ENCODE measurements around the gene MBNL1. TPM values are rescaled to one million over a fixed set of nuclear protein-coding genes. Genes with fewer than 3 reads are reported as not detected.

MBNL1 gene
- total and polyA plus RNA-seq, 2 of the 13 experiments (the other 11 are each of a cell fraction or from before 2014, with no cell fraction given): 27.1 to 55.4 TPM

DNA sequence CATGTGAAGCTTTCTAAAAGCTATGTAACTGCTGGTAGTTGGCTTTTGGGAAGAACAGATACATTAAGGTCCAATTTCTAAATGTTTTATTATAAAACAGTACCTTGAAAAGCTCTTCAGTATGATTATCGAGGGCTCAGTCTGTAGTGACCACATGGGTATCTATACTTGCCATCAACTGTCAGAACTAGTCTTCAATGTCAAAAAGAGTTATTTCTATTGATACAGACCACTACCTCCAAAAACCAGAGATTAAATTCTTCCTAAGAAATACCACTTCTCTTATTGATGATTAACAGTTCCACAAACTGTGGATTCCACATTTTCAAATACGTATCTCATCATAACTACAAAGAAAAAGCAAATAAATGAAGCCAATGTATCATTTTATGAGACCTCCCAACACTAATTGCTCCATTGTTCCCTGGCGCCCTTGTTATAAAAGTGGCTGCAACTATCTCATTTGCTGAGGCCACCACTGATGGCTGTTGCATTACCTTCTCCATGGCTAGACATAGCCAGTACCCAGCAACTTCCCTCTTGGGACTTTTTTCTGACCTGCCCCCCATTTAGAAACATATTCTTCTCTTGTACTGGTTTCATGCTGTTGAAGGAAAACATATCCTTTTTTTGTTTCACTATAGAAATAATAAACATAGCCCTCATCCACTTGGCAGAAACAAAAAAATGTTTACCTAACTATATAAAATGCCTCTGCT lies 33.9 kb upstream of the MBNL1 start:
- WGBS (ENCODE audit: low lambda C conversion rate): 67% methylated on average over 3 of the region's 3 CpGs
- ChIA-PET POLR2A (no interaction called here), CTCF (ENCODE audit: low intra/inter-chr PET ratio, low total read pairs) (no interaction called here)
- H4K20me1 ChIP-seq (ENCODE audit: insufficient read depth, low read length): no peaks in the 10 kb centered on the region
- in situ Hi-C loops (cut with HindIII; ENCODE audit: extremely low pct_ligation_motif_present, low pct_unique_long_range_greater_than_20kb): no loop called here
- DNase-seq (ENCODE audit: low spot score) (no peak), ATAC-seq (no peak), FAIRE-seq (no peak)
- no peak overlapping the region for H3K4me3 ChIP-seq (replicated peaks in 1 of 3; ENCODE audit: insufficient read depth in 1 of 3, low read depth in 2 of 3, low read length in 3 of 3)
- no peaks in the 10 kb centered on the region for H3K9me3 ChIP-seq (ENCODE audit: low read length)
- intact Hi-C loops (cut with micrococcal nuclease; ENCODE audit: unreplicated experiment): no loop called here
- H3K9ac ChIP-seq (ENCODE audit: insufficient read depth, low read depth, low read length): no peak overlapping the region
- no peak overlapping the region for H3K27ac ChIP-seq (ENCODE audit: extremely low read length, insufficient read depth, low read length)
- TF ChIP-seq ZNF101 (CRISPR knock-in tag; IDR thresholded peaks at IDR 0.05; ENCODE audit: borderline replicate concordance, low read depth) (no peak), ZNF230 (CRISPR knock-in tag; IDR thresholded peaks at IDR 0.05) (no peak), ZNF33A (CRISPR knock-in tag; IDR thresholded peaks at IDR 0.05; ENCODE audit: borderline replicate concordance) (no peak), HIVEP1 (CRISPR knock-in tag; IDR thresholded peaks at IDR 0.05) (no peak), BRCA1 (CRISPR knock-in tag; IDR thresholded peaks at IDR 0.05) (no peak), BCL6 (CRISPR knock-in tag; IDR thresholded peaks at IDR 0.05) (no peak), ZNF639 (CRISPR knock-in tag; conservative IDR thresholded peaks at IDR 0.05) (no peak), ZNF414 (CRISPR knock-in tag; IDR thresholded peaks at IDR 0.05) (no peak), CEBPB (IDR thresholded peaks at IDR 0.05; ENCODE audit: borderline replicate concordance, low read depth, low read length) (no peak), ZNF574 (CRISPR knock-in tag; IDR thresholded peaks at IDR 0.05) (no peak), ZEB1 (IDR thresholded peaks at IDR 0.05; ENCODE audit: insufficient replicate concordance, low read depth) (no peak), DZIP1 (CRISPR knock-in tag; IDR thresholded peaks at IDR 0.05) (no peak), ZNF329 (CRISPR knock-in tag; IDR thresholded peaks at IDR 0.05; ENCODE audit: low read depth) (no peak), ZNF782 (CRISPR knock-in tag; IDR thresholded peaks at IDR 0.05; ENCODE audit: borderline replicate concordance) (no peak)
- TF ChIP-seq, protein P1, sequence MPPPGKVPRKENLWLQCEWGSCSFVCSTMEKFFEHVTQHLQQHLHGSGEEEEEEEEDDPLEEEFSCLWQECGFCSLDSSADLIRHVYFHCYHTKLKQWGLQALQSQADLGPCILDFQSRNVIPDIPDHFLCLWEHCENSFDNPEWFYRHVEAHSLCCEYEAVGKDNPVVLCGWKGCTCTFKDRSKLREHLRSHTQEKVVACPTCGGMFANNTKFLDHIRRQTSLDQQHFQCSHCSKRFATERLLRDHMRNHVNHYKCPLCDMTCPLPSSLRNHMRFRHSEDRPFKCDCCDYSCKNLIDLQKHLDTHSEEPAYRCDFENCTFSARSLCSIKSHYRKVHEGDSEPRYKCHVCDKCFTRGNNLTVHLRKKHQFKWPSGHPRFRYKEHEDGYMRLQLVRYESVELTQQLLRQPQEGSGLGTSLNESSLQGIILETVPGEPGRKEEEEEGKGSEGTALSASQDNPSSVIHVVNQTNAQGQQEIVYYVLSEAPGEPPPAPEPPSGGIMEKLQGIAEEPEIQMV (CRISPR knock-in tag; IDR thresholded peaks at IDR 0.05; ENCODE audit: low read depth): no peak
- no peaks in the 10 kb centered on the region for H3K79me2 ChIP-seq (ENCODE audit: insufficient read depth, low read length)
- H3K4me1 ChIP-seq (ENCODE audit: insufficient read depth, low read length): no peaks in the 10 kb centered on the region
- H3K36me3 ChIP-seq (replicated peaks in 1 of 2; ENCODE audit: control insufficient read depth in 1 of 2, insufficient read depth in 2 of 2, low read length in 2 of 2): no peaks in the 10 kb centered on the region
- no peak overlapping the region for H3K4me2 ChIP-seq (ENCODE audit: low read depth, low read length)
- no TSS peak for BruUV-seq (replicated peaks)
- no peaks in the 10 kb centered on the region for H3K27me3 ChIP-seq (ENCODE audit: control insufficient read depth in 1 of 2, insufficient read depth in 2 of 2, low read length in 2 of 2)
- H2AFZ ChIP-seq (ENCODE audit: low read length): no peak overlapping the region
